IPS-11a (cell line): ENCODE data around the gene OTOG.

ENCODE experiments used
- H3K4me3 ChIP-seq: one replicate; pipeline ENCODE4 v1.5.1; 2013; ENCODE audit warnings: low read depth, low read length, control low read depth

The OTOG gene

DNA sequence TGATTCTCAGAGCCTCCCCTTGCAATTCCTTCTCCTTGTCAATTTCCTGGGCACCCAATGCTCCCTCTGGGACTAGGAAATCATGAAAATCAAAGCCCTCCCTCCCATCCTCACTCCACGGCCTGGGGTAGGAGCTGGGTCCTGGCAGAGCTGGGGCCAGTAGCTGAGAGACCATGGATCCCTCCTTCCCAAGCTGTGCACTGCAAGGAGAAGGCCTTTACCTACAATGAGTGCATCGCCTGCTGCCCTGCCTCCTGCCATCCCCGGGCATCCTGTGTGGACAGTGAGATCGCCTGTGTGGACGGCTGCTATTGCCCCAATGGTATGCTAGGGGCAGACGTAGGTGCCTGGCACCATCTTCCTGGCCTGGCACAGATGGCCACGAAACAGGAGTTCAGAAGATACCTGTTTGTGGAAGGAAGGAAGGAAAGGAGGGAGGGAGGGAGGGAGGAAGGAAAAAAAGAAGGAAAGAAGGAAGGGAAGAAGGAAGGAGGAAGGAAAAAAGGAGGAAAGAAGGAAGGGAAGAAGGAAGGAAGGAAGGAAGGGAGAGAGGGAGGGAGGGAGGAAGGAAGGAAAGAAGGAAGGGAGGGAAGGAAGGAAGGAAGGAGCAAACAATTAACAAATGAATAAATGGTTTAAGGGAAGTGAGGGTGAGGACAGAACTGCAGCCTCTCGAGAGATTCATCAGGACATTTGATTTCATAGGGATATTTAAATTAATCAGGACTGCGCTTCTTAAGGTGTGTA, 12.5 kb downstream of the OTOG start:
- no peak overlapping the region for H3K4me3 ChIP-seq

DNA sequence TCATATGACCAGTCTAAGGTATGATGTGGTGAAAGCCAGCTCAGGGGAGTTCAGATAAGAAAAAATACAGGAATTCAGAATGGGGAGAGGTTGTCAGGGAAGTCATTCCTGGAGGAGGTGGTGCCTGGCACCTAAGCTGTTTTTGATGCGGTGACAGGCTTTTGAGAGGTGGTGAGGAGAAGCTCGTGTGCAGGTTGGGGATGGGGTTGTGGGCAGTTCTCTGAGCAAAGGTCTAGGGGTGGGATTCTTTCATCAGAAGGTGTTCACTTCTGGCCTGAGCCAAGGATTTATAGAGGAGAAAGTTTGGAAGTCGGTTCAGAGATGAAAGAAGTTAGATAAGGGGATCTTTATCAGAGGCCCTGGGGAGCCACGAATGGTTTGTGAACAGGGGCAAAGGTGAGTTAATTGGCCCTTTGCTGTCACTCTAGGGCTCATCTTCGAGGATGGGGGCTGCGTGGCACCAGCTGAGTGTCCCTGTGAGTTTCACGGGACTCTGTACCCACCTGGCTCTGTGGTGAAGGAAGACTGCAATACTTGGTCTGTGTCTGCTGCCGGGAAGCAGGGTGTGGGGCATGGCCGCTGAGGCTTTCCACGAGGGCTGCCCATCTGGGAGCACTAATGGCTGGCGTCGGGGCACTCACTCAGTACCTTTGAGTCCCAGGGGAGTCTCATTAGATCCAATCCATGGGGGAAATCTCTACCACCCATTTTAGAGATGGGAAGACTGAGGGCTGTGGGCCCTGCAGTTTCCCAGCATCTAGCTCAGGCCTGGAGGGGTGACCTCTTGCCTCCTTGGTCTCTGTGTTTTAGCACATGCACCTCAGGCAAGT, 13.4 kb downstream of the OTOG start:
- no peak overlapping the region for H3K4me3 ChIP-seq

DNA sequence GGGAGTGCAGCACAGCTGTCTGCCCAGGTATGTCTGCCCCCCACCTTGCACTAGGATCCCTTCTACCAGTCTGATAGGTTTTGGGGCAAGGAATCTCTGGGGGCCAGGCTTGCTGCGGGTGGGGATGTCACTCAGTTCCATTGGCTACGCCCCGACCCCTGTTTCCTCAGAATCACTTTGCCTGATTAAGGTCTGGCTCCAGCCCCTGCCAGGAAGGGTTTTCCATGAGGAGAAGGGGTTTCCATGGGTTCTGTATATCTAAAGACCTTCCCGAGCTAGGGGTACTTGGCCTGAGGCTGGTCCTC, 14.0 kb downstream of the OTOG start:
- no peak overlapping the region for H3K4me3 ChIP-seq

DNA sequence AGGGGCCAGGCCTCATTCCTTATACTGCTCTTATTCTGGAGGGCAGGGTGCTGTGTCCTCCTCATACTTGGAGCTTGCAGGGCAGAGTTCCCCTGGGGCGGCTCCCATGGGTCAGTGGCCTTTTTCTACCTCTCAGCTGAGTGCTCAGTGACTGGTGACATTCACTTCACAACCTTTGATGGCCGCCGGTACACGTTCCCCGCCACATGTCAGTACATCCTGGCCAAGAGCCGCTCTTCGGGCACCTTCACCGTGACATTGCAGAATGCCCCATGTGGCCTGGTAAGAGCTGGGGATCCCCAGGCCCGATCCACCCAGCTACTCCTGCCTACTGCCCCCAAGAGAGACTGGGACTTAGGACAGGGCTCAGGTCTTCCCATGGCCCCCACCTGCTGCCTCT, 14.5 kb downstream of the OTOG start:
- no peak overlapping the region for H3K4me3 ChIP-seq

DNA sequence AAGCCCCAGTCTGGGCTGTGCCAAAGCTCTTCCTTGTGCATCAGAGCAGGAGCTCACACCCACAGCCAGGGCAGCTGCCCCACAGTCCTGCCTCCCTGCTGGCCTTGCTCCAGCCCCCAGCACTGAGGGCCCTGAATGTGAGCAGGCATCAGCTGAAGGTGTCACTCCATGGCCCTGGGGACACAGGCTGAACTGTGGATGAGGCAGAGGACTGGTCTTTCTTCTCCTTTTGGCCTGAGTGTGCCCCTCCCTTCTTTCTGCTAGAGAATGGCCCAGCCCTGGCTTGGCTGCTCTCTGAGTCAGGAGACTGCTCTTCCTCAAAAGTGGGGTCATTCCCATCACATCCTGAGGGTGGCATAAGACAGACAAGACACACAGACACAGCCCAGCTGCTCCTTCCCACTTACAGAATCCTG, 16.2 kb downstream of the OTOG start:
- H3K4me3 ChIP-seq = no peak overlapping the region

DNA sequence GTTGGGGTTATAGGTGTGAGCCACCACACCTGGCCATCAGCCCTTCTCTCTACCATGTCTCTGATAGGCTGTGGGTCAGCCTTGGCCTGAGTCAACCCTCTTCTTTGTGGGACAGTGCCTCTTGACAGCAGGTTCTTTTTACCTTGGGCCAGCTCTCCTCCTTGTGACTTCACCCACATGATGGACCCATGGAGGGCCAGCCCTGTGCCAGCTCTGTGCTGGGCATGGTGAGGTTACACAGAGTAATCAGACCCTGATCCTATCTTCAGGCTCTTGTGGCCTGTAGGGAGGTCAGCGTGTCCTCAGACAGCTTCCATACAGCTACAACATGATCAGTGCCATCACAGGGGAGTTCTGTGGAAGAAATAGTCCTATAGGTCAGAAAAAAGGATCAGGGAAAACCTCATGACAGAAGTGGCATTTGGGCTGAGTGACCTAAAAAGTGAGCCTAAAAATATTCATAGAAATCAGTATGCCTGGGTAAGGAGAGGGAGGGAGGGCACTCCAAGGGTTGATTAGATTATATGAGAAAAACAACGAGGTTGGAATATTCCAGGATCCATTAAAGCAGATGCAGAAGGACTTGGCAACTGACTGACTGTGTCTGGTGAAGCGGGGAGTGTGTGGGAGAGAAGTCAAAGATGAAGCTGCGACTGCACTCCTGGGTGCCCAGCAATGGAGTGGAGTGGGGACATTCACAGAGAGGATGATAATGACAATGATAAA, 17.1 kb downstream of the OTOG start:
- H3K4me3 ChIP-seq = no peak overlapping the region

DNA sequence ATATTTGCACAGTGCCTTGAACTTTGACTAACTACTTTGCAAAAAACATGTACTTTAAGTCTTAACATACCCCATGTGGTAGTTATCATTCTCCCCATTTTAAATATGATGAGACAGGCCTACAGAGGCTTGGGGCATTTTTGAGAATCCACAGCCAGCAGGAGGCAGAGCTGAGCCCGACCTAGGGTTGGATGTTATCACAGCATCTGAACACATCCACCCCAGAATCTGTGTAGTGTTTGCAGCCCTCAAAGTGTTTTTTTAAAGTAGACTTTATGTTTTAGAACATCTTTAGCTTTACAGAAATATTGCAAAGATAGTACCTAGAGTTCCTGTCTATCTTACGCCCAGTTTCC, 17.6 kb downstream of the OTOG start:
- no peak overlapping the region for H3K4me3 ChIP-seq

DNA sequence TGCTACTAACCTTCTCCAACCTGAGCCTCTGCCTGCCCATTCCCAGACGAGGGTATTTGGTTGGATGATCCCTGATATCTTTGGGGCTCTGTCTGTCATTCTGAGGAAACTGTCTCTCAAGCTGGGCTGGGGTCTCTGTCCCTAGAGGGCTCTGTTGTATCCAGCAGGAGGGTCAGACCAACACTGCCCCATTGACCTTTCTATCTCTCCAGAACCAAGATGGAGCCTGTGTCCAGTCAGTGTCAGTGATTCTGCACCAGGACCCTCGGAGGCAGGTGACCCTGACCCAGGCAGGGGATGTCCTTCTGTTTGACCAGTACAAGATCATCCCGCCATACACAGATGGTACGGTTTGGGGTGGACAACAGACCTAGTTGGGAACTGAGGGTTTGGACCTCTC, 21.9 kb downstream of the OTOG start:
- no peak overlapping the region for H3K4me3 ChIP-seq

DNA sequence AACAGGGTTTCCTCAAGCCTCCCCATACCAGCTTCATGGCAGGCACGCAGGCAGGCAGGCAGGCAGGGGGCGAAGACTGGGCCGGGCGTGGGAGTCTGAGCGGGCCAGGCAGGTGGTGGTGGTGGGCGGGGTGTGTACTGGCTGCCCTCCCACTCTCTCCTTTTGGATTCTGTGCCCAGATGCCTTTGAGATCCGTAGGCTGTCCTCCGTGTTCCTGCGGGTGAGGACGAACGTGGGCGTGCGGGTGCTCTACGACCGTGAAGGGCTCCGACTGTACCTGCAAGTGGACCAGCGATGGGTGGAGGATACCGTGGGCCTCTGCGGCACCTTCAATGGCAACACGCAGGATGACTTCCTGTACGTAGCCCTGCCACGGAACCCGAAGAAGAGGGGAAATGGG, 23.0 kb downstream of the OTOG start:
- no peak overlapping the region for H3K4me3 ChIP-seq

DNA sequence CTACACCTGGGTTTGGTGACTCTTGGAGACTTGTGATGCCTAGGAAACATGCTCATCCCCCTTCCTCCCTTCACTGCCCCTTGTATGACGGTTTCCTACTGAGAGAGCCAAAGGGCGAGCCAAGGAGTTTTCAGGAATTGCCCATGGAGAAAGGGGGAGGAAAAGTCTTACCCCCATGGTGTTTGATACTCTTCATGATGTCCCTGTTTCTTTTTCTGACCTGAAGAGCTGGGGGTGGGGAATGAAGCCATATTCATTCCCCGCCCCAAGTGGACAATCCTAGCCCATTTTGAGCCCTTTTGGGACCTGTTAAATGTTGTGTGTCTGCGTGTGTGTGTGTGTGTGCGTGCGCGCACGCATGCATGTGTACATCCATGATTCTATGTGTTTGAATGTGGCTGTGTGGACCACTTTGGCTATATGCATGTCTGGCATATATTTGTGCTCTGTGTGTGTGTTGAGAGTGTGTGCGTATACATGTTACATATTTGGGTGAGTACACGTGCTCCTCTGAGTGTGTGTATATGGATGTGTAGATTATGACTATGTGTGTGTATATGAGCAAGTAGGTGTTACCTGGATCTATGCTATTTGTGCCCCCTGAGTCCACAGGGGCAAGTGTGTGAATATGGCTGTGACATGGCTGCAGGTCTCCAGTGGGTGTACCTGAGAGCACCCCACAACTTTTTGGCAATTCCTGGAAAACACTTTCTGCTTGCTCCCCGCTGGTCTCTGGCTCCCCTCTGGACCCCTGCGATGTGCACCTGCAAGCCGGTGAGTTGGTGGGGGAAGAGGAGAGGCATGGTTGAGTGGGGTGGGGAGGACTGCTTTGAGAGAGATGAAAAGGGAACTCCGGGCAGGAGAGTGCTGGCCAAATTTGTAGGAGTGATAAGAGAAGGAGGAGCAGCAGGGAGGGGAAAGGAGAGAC, 24.6 kb downstream of the OTOG start:
- no peak overlapping the region for H3K4me3 ChIP-seq

DNA sequence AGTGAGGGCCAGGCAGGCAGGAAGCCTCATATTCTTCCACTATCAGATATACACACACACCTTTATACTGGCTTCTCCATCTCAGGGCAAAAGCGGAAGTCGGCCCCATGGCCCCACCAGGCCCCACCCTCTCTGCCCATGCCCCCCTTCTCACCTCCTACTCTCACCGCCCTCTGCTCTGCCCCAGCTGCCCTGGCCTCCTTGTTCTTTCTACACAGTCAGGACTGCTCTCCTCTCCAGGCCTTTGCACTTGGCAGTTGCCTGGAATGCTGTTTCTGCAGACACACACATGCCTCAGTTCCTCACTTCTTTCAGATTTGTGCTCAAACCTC, 25.3 kb downstream of the OTOG start:
- no peak overlapping the region for H3K4me3 ChIP-seq

DNA sequence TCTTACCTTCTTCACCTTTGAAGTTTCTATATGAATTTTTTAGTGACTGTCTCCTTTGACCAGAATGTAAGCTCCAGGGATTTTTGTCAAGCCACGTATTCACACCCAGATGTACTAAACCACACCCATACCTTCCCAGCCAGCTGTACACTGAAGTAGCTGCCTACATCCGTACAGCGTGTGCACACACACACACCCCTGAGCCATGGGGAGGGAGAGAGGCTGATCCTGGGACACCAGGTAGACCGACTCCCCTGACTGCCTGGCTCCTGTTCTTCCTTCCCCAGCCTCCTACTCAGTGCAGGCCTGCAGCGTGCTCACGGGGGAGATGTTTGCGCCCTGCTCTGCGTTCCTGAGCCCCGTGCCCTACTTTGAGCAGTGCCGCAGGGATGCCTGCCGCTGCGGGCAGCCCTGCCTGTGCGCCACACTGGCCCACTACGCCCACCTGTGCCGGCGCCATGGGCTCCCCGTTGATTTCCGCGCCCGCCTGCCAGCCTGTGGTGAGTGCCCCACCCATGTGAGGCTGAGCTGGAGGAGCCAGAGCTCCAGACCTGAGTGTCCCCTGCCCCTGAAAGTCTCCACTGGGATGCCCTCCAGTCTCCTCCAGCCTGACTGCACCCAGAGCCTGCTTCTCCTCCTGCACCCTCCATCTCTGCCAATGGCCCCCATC, 25.9 kb downstream of the OTOG start:
- no peak overlapping the region for H3K4me3 ChIP-seq

DNA sequence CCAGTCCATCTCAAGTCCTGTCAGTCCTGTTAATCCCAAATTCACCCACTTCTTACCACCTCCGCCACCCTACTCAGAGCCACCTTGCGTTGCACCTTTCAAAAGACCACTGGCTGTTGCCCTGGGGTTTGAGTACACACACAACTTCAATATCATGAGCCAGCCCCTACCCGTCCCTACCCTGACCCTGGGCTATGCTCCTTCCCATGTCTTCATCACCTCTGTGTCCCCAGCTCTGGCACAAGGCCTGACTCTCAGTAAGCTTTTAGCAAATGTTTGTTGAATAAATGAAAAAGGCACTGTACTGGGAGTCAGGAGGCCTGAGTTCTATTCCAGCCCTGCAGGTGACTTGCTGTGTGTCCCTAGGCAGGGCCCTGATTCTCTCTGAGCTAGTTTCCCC, 26.5 kb downstream of the OTOG start:
- no peak overlapping the region for H3K4me3 ChIP-seq

DNA sequence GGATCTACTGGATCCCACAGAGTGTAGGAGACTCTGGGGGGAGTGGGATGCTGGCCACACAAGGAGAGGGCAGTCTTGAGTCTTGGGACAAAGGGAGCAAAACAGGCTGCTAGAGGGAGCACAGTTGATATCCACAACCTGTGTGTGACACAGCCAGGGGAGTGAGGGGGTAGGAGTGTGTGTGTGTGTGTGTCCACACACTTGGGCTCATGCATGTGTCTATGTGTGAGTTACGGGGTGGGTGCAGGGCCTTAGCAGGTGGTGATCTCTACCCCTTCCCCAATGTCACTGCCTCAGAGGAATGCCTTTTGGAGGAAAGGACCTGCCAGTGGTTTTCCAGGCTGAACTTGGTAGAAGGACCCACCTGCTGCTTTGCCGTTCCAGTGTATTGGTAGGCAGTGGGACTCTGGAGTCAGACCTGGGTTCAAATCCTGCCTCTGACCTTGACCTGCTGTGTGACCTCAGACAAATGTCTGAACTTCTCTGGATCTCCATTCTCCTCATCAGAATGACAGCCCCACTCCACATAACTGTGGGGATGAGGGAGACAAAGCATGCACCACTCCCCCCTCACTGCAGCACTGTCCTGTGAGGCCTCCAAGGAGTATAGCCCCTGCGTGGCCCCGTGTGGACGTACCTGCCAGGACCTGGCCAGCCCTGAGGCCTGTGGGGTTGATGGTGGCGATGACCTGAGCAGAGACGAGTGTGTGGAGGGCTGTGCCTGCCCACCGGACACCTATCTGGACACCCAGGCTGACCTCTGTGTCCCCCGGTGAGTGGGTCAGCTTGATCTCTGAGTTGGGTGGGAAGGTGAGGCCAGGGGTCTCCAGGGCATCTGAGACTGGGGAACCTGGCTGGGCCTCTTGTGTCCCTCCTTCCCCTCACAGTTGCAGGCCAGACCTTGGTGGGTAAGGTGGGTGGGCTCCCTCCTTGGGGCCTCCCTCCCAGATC, 27.4 kb downstream of the OTOG start:
- no peak overlapping the region for H3K4me3 ChIP-seq

DNA sequence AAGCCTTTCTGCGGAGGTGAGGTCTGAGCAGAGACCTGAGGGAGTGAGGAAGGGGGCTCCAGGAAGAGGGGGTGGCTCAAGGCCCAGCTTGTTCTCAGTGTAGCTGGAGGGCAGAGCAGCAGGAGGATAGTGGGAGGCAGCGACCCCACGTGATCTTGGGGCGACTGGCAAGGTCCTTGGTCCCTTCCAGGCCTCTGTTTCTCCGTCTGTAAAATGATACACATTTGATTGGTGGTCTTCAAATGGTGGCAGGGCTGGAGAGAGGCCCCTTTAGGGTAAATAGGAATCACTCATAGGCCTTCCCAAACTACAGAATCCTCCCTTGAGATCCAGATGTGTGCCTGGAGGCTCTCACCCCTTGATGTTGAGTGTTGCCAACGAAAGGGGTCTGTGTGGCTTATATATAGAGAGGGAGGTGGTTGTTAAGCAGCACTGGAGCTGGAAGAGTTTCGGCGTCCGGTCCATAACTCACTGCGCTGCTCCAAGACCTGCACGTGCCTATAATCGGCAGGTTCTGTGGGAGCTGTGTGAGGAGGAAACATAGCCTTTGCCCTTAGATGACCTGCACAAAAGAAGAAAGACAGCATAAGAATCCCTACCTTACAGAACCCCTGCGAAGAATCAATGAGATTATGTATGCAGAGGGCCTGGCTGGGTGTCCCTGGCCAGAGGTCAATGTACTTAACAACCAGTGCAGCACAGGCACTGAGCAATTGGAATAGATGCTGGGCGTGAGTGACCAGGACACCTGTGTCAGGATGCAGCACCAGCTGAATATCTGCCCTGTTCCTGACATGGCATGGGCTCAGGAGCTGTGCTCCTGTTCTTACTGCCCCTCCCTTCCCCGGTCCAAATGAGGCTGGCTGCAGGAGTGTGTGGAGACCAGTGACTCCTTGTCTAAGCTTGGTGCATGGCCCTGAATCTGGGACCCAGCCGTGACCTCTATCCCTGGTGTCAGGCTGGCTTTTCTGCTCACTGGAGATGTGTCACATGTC, 28.7 kb downstream of the OTOG start:
- no peak overlapping the region for H3K4me3 ChIP-seq

DNA sequence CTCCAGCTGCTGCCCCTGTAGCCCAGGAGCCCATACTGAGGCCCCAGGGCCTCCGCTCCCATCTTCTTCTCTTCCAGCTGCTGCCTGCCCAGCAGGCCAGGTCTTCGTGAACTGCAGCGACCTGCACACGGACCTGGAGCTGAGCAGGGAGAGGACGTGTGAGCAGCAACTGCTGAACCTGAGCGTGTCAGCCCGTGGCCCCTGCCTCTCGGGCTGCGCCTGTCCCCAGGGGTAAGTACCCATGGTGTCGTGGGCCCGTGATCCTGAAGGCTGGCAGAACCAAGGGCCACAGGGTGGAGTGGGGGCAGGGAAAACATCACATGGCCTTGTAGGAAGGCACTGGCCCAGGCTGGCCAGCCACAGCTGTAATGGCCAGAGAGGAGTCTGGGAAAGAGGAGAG, 31.2 kb downstream of the OTOG start:
- no peak overlapping the region for H3K4me3 ChIP-seq

DNA sequence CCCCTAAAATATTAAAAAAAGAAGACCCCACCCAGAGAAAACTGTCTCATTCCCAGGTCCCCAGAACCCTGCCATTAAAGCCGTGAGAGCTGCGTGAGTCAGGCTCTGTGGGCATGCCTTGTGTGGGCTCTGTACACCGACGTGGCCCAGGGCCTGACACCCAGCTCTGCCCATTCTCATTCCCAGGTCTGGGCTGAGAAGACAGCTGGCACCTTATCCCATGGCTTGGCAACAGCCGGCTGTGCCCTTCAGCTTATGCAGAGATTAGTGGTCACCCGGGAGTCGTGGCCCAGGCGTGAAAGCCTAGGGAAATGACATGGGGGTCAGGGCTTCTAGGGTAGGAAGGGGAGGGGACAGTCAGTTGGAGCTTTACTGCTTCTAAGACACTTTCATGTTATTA, 31.9 kb downstream of the OTOG start:
- H3K4me3 ChIP-seq = no peak overlapping the region

DNA sequence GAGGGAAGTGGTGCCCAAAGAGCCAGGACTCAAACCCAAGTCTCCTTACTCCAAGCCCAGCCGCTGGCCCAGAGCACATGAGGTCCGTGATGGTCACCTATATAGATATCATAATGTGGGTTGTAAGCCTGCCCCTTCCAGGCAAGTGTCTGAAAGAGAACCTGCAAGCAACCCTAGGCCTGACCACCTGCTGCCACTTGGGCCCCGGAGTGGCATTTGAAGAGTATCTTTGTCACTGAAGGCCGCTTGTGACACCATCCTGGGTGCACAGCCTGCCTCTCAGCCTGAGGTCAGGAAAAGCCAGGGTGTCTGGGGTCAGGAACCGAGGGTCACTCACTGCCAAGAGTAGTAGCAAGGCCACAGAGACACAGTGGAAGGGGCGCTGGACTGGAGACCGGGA, 32.4 kb downstream of the OTOG start:
- no peak overlapping the region for H3K4me3 ChIP-seq
